Dedifferentiated amniotic fluid mesenchymal stem cell (primary cell): Measurements from ENCODE around the gene PI4K2A.
"Not testable (repeated sequence)": the region's sequence is repeated elsewhere in the genome, so short reads cannot be mapped to it uniquely, and the experiment has no call there.

ENCODE experiments used
- DNase-seq: peaks from one replicate; pipeline ENCODE4 v3.0.0-alpha.2; 2016; ENCODE audit errors: extremely low spot score

PI4K2A gene

DNA sequence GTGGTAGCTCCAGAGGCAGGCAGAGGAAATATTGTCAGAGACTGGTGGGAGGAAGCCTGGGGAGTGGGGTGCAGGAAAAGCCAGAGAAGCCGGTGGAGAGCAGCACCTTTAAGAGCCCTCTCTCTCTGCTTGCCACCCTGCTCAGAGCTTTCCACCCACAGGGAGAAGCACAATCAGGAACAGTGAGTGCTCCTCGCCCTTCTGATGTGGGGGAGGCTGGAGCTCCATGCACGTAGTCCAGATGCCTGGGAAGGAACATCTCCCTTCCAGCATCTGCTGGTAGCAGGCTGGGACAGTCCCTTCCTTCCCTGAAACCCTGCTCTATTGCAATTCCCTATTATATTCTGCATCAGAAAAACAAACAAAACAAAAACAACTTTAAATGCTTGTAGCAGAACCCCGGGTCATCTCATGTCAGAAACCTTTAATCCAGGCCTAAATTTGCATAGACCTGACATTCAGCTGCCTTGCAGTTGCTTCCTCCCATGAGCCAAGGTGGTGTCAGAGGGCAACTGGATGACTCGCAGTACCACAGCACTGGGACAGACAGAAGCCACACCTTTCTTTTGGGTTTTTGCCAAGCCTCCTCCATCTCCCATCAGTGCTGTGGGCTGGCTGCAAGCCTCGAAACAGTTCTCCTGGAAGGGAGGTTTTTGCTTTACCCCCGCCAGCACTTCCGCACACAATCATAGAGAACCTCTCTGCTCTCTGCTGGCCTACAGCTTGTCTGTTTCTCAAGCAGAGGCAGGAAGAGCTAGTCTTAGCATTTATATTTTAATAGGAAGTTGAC lies 33.5 kb downstream of the PI4K2A start:
- no peak for DNase-seq

DNA sequence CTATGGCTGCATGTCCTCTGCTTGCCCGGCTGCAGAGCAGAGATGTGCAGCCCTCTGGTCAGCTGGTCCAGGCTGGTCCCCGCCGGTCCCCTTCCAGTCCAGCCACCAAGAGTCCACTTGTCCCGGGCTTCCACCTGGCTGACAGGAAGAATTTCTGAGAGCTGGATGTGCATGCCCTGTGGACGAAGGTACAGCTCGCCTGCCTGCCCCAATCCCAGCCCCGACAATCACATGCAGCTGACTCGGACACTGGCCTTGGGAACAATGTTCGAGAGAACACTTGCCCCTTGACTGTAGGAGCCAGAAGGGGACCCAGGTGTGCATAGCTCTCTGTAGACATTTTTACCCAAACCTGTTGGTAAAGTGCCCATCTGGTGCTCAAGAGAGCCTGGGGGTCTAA lies 34.8 kb downstream of the PI4K2A start:
- DNase-seq = no peak

DNA sequence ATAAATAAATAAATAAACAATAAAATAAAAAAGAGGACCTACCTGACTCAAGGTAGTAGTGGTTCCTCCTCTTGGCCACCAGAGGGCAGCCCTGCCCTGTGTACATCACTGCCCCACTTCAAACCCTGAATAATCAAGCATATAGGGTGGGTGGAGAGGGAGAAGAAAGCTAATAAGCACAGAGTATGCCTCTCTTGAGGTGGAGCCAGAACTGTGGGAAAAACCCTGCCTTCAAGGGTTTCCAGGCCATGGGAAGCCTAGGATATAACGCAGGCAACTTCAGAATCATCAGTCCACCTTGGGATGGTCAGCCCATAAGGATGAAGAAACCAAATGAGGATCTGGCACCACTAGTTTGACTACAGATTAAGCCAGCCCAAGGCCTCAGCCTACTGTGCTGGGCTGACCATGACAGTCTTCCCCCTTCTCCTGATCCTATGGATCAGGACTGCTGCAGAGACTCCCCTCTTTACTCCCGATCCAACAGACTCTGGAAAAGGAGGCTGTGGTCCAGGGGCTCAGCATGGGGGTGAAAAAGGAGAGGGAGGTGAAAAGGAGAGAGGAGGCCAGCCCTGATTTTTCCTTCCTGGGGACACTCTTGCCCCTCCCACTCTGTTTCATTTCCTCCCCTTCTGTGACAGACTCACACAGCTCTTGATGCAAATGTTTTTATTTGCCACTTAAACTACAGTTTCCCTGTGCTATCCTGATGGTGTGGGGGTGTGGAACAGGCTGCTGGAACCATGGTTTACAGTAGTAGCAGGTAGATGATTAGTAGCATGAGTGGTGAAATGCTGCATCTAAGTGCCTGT lies 36.5 kb downstream of the PI4K2A start:
- DNase-seq = peak; percentile 36

DNA sequence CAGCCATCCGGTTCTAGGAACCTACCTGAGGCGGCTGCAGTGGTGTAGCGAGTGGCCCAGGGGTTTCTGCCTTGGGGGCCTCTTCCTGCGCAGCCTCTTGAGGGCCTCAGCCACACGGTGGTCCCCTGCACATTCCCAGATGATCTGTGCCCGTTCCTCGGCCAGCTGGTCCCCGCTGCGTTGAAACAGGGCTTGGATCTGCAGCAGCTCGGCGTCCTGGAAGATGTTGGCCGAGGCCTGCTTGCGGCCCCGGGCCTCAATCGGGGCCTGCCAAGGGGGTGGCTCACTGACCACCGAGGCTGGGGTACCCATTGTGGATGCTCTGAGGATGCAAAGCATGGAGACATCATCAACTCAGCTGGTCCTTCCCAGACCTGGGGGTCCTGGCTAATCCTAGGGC lies 39.1 kb downstream of the PI4K2A start:
- DNase-seq = no peak

DNA sequence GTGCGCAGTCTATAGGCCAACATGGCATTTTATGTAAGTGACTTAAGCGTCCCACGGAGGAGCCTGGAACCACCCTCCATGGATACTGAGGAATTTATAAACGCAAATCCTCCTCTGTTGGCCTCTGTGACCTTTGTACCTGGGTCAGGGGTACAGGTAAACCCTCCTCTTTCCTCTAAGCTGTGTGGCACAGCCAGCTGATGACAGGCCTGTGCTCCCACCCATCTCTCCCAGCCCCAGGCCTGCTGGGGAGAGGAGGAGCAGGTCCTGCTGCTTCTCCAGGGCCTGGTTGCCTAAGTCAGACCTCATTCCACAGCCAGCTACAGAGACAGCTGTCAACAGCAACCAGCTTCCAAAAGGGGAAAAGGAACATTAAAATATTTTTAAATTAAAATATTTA lies 41.6 kb downstream of the PI4K2A start:
- DNase-seq = no peak

DNA sequence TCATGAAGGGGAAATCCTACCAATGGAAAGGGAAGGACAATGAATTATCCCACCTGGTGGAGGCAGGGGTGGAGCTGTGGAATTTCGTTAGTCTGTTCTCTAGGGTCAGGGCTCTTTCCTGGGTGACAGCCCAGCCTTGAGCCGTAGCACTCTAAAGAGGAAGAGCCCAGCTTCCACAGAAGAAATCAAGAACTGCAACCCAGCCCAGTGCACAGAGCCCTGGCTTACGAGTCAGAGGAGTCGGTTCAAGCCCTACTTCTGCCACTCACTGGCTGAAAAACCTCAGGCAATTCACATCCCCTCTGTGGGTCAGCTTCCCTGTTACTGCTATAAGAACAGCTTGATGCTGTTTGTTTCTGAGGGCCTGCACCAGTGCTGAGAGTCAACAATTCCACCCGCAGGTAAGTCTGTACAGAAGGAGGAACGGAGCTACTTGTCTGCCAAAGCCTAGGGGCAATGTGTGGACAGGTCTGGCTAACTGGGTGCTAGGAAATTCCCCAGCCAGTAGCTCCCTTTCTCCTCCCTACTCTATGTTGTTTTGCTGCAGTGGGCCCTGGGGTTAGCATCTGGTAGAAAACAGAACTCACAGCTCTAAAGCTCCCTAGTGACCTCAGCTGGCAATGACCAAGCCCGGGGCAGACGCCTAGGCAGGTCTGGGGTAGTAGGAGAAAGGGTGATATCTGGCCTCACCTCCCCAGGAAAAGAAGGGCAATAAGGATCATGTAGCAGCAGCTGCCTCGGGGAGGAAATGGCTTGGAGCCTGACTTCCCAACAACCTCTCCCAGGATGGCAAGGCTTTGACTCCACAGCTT lies 43.3 kb downstream of the PI4K2A start:
- no peak for DNase-seq

DNA sequence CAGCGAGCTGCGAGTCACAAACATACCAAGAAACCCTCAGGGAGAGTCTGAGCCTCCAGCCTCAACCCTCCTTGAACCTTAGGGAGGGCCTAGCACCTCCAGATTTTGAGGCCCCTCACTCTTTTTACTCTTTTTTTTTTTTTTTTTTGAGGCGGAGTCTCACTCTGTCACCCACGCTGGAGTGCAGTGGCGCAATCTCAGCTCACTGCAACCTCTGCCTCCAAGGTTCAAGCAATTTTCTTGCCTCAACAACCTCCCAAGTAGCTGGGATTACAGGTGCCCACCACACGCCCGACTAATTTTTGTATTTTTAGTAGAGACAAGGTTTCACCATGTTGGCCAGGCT lies 43.9 kb downstream of the PI4K2A start:
- DNase-seq = not testable (repeated sequence)

DNA sequence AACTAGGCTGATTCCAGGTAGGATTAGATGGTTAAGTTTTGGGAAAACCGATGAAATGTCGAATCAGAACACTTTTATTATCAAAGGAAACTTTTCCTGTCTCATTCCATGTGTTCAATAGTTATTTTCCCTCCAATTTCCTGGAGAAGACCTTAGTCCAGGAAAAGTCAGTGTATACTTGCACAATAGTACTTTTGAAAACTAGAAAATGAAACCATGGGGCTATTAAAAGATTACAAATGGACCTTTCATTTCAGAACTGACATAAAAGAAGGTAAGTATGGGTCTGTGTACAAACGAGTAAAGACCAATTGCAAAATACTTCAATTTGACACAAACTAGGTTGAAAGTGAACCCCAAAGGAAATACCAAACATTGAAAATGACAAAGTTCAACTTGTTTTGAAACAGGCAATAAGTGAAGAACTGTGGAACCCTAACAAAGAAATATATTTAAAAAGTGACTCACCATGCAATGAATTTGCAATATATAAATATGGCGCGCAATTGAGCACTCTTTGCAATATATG lies 44.5 kb downstream of the PI4K2A start:
- no peak for DNase-seq

DNA sequence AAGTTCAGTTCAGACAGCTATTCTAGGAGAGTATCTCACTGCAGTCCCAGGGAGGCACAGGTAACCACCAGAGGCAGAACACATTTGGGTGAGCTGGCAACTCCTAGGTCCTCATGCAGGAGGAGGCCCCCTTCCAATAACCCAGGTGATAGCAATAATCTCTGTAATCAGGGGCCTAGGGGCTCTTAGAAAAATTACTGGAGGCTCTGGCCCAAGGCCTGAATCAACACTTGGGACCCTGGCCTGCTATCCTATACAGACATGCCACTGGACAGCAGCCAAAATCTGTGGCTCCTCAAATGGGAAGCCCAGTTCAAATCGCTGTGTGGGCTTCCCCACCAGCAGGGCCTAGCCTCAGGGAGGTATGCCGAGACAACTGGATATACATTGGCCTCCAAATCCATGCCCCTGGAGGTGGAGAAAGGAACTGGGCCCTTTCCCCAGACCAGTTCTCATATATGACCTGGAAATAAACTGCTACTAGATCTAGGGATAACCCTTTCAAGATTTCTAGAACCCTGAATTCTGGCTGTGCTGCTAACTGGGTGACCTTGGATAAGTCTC lies 45.0 kb downstream of the PI4K2A start:
- DNase-seq = no peak

DNA sequence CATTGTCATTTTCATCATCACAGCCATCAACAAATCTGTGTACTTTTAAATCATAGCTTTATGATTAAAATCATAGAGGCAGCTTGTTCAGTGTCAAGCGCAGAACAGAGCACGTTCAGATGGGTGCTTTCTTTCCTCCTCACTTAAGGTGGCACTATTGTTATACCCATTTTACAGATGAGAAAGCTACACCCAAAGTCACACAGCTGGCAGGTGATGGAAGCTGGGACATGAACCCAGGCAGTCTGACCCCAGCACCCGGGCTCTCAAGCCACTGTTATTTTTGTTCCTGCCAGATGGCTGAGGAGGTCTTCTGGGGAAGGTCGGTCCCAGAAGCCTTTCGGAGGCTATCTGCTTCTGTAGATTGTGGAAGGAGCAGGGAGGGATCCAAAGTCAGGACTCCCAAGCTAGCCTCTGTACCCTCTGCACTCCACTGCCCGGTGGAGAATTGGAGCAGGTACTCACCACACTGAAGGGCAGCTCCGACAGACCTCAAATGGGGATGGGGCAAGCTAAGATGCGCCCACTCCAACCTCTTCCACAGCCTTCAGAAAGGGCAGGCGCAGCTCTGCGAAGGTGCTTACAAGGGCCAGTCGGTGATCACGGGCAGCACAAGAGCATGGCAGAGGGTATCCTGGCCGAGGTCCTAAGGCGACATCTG lies 46.0 kb downstream of the PI4K2A start:
- DNase-seq = no peak

DNA sequence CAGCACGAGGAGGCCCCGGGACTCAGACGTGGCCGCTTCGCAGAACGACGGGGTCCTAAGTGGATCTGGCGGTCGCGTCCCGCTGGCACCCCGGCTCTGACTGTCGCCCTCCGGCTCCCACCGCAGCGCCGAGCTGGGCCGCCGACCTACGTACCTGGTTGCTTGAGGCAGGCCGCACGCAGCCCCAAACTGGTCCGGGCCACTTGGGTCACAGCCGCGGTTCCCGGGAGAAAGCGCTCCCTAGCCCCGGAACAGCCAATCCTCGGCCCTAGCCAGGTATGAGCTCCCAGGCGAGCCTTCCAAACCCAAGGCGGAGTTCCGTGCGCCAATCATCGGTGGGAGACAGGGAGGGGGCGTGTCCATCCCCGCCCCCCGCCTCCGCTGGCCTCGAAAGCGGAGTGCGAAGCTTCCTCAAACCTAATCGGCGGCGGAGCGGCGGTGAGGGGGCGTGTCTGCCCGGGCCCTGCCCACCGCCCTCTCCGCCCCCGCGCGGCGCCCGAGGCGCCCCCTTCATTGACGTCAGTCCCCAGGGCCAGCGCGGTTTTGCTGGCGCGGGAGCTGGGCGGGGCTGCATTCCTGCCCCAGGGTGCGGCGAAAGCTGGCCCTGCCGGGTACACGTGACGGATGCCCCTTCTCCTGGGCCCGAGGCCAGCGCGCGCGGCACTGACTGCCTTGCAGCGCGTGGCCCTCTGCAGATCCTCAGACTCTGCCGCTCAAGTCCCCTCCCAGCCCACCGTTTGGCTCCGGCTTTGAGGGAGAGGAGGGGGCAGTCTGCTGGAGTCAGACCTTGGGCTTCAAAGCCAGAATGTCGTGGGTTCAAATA lies 46.7 kb downstream of the PI4K2A start, which contains the start of gene AVPI1:
AVPI1 (minus strand) TSS at position 280 of the 823 bp plus-strand sequence. CDS start 7,336 bp downstream, outside the sequence.
- peak; percentile 96 for DNase-seq

DNA sequence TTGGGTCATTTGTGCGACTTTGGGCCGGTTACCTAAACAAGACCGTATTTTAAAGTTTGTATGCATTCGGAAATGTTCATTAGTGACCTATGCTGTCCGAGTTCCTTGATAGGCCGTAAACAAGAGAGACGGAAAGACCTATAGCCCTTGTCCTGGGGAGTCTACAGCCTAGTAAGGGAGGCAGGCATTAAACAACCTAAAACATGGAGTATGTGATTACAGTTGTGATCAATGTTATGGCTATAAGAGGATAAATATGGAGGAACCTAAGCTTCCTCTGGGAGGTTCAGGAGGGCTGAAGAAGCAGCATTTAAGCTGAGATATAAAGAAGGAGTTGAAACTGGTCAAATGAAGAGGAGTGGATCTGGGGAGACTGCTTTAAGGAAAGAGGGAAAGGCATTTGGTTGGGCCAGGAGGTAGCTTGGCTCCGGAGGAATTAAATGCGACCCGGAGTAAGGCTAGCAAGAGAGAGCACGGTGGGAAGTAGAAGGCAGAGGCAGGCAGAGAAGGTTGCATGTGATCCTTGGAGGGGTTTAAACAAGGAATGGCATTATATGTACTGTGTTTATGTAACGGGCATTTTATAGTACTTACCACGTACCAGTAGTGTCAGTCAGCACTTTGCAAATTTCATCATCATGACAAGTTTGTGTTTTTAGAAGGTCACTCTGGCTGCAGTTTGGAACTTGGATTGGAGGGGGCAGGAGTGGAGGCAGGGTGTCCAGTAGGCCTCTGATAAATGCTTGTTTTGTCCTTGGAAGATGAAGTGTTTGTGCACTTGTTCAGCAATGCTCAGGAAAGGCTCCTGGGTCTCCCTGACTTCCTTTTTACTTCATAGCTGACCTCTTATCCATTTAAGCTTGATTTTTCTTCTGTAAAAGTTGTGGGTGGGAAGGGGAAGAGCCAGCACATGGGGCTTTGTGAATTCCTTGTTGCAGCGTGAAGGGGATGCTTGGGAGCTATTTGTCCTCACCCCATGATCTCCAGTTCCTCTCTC lies 47.6 kb downstream of the PI4K2A start:
- DNase-seq = peak; percentile 85

DNA sequence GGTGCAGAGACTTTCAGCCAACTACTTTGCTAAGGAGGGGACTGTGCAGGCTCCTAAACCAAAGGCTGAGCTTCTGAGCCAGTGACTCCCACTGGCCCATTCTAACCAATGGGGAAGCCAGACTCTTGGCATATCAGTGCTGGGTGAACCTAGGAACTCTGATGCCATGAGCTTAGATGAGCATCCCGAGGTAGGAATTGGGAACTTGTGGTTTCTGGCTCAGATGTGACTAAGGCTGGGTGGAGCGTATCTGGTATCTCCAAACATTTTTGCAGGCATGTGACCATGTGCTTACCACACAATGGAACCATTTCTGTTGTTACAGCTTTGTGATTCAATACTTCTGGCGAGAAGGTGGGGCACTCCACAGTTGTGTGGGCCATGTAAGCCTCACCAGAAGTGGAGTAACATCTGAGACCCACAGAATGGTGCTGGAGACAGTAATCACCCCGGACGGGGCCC lies 49.1 kb downstream of the PI4K2A start:
- DNase-seq = peak; percentile 94

DNA sequence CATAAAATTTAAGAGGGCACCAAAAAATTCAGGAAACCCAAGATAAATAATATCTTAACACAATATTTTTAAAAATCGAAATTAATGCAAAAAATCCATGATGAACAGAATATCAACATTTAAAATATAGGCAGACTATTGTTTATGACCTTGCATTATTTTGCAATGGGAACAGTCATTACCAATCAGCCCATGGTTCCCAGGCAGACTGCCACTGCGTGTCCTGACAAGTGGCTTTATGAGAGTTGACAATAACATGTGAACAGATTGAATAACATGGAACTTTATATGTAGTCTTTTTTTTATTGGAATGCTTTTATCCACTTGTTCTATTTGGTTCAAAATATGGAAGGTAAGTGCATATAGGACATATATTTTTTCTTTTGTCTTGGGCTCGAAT lies 49.7 kb downstream of the PI4K2A start:
- DNase-seq = no peak

DNA sequence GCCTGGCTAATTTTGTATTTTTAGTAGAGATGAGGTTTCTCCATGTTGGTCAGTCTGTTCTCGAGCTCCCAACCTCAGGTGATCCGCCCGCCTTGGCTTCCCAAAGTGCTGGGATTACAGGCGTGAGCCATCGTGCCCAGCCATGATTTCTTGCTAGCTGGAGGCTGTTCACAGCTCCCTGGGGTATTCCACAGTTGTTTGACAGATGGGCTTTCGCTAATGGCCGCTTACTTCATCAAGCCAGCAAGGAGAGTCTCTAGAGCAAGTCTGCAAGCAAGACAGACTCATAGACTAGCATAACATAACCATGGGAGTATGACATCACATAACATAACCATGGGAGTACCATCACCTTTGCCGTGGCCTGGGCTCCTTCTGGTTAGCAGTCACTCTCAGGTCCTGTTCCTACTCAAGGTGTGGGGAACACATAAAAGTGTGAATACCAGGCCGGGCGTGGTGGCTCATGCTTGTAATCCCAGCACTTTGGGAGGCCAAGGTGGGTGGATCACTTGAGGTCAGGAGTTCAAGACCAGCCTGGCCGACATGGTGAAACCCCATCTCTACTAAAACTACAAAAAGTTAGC lies 57.7 kb downstream of the PI4K2A start:
- DNase-seq = not testable (repeated sequence)

DNA sequence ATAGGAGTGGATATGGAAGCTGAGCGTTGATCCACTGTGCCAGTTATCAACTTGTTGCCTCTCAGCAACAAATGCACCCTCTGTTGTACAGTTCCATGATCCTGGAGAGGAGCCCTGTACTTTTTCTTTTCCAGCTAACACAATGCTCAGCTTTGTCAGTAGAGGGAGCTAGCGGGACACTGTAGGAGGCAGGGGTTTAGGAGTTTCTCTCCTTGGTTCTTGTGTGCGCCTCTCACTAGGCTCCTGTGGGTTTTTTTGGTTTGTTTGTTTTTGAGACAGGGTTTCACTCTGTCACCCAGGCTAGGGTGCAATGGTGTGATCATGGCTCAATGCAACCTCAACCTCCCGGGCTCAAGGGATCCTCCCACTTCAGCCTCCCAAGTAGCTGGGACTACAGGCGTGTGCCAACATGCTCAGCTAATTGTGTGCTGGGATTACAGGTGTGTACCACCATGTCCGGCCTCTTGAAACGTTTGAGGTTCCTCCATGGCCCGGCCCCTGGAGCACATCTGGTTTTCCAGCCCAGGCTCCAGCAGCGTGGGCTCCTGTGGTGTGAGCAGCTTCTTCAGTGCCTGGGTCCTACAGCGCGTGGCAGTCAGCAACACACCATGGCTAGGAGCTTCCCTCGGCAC lies 61.1 kb downstream of the PI4K2A start:
- DNase-seq = peak; percentile 86

DNA sequence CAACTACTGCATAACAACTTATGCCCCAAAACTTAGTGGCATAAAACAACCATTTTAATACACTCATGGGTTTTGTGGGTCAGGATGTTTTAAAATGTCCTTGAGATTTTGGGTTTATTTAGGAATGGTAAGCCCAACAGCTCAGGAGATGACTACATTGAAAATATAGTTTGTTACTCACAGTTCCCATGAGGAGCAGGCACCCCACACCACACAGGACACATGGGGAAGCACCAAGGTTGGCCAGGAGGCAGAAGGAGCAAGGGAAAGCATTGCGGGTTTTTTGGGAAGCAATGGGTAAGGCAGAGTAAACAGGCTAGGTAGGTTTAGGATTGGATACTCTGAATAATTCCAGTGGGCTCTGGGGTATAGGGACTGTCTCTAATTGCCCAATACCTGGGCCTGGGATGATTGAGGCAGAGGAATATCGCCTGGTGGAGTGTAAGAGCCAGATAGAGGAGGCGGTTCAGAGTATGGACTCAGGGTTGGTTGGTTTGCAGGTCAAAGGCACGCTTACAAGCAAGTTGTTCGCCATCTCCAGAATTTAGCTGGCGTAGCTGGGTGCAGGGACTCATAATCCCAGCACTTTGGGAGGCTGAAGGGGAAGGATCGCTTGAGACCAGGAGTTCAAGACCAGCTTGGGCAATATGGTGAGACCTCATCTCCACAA lies 63.1 kb downstream of the PI4K2A start:
- no peak for DNase-seq
